ENCODE results near the gene NCF1. TPM values are rescaled to one million over a fixed set of nuclear protein-coding genes. Genes with fewer than 3 reads are reported as not detected.
A peak's percentile ranks its signal among the peaks of the same experiment; 100 is the strongest.
"Not testable (repeated sequence)": the region's sequence is repeated elsewhere in the genome, so short reads cannot be mapped to it uniquely, and the experiment has no call there.

NCF1 gene
- 1 to 10 TPM; 1.4 to 3.2 TPM for total RNA-seq

- not testable (repeated sequence) for H3K9me3 Mint-ChIP-seq; H3K27ac Mint-ChIP-seq; DNase-seq (ENCODE audit: low spot score in 2 of 2); H3K36me3 Mint-ChIP-seq; ATAC-seq
Measured at GRCh38 chr7:74773760-74774750, at the start of gene NCF1. Gene NCF1 (plus strand): TSS chr7:74774011. CDS start chr7:74774032, 21 bp downstream.

- Mint-ChIP-seq H3K27ac (no peak overlapping the region), H3K36me3 (peaks cover 0 to 10% of the 10 kb centered on the region in 2 donors), H3K9me3 (no peaks in the 10 kb centered on the region)
- no peak for ATAC-seq
- DNase-seq (ENCODE audit: low spot score in 2 of 2) = no peak
Measured at GRCh38 chr7:74725840-74726239, 48.0 kb upstream of the NCF1 start.

GRCh38 chr7:74726309-74727101 lies 47.3 kb upstream of the NCF1 start:
- DNase-seq (ENCODE audit: low spot score in 2 of 2) (no peak), ATAC-seq (no peak)
- H3K27ac Mint-ChIP-seq = peak overlapping the region; percentile 20 to 72
- peaks cover 0 to 10% of the 10 kb centered on the region in 2 donors for H3K36me3 Mint-ChIP-seq
- no peaks in the 10 kb centered on the region for H3K9me3 Mint-ChIP-seq

- ATAC-seq, H3K9me3 Mint-ChIP-seq: not testable (repeated sequence)
Measured at GRCh38 chr7:74728686-74729085, 45.1 kb upstream of the NCF1 start.

GRCh38 chr7:74730186-74730585 lies 43.6 kb upstream of the NCF1 start:
- not testable (repeated sequence) for H3K27ac Mint-ChIP-seq; H3K9me3 Mint-ChIP-seq; H3K36me3 Mint-ChIP-seq; ATAC-seq; DNase-seq (ENCODE audit: low spot score in 2 of 2)

More at GRCh38 chr7:74728686-74729085, 45.1 kb upstream of the NCF1 start:
- DNase-seq (ENCODE audit: low spot score in 2 of 2); H3K27ac Mint-ChIP-seq; H3K36me3 Mint-ChIP-seq: not testable (repeated sequence)

GRCh38 chr7:74739974-74740703 lies 33.7 kb upstream of the NCF1 start:
- H3K9me3 Mint-ChIP-seq; ATAC-seq; H3K36me3 Mint-ChIP-seq; DNase-seq (ENCODE audit: low spot score in 2 of 2); H3K27ac Mint-ChIP-seq: not testable (repeated sequence)

- peak; percentile 18 to 46 for ATAC-seq
- not testable (repeated sequence) for H3K9me3 Mint-ChIP-seq; DNase-seq (ENCODE audit: low spot score in 2 of 2); H3K36me3 Mint-ChIP-seq; H3K27ac Mint-ChIP-seq
Measured at GRCh38 chr7:74743936-74744557, 29.8 kb upstream of the NCF1 start.

- not testable (repeated sequence) for ATAC-seq; H3K9me3 Mint-ChIP-seq; H3K36me3 Mint-ChIP-seq; H3K27ac Mint-ChIP-seq; DNase-seq (ENCODE audit: low spot score in 2 of 2)
Measured at GRCh38 chr7:74753921-74754482, 19.8 kb upstream of the NCF1 start.

- H3K27ac Mint-ChIP-seq; H3K36me3 Mint-ChIP-seq; DNase-seq (ENCODE audit: low spot score in 2 of 2); H3K9me3 Mint-ChIP-seq: not testable (repeated sequence)
- ATAC-seq = peak in 1 of 2 donors; percentile 37
Measured at GRCh38 chr7:74756673-74757072, 17.1 kb upstream of the NCF1 start.

- H3K9me3 Mint-ChIP-seq; DNase-seq (ENCODE audit: low spot score in 2 of 2); H3K36me3 Mint-ChIP-seq; H3K27ac Mint-ChIP-seq; ATAC-seq: not testable (repeated sequence)
Measured at GRCh38 chr7:74758268-74758667, 15.5 kb upstream of the NCF1 start.

- ATAC-seq; H3K27ac Mint-ChIP-seq; H3K36me3 Mint-ChIP-seq; DNase-seq (ENCODE audit: low spot score in 2 of 2); H3K9me3 Mint-ChIP-seq: not testable (repeated sequence)
Measured at GRCh38 chr7:74758982-74759381, 14.8 kb upstream of the NCF1 start.

GRCh38 chr7:74765205-74765918 lies 8.4 kb upstream of the NCF1 start:
- not testable (repeated sequence) for H3K36me3 Mint-ChIP-seq; DNase-seq (ENCODE audit: low spot score in 2 of 2); H3K27ac Mint-ChIP-seq; H3K9me3 Mint-ChIP-seq
- peak; percentile 49 to 91 for ATAC-seq

GRCh38 chr7:74766509-74766908 lies 7.3 kb upstream of the NCF1 start:
- H3K36me3 Mint-ChIP-seq; DNase-seq (ENCODE audit: low spot score in 2 of 2); H3K27ac Mint-ChIP-seq; H3K9me3 Mint-ChIP-seq: not testable (repeated sequence)
- peak; percentile 25 to 47 for ATAC-seq

GRCh38 chr7:74766991-74767390 lies 6.8 kb upstream of the NCF1 start:
- not testable (repeated sequence) for H3K9me3 Mint-ChIP-seq; ATAC-seq; H3K27ac Mint-ChIP-seq; H3K36me3 Mint-ChIP-seq; DNase-seq (ENCODE audit: low spot score in 2 of 2)

- H3K36me3 Mint-ChIP-seq; H3K9me3 Mint-ChIP-seq; H3K27ac Mint-ChIP-seq; DNase-seq (ENCODE audit: low spot score in 2 of 2); ATAC-seq: not testable (repeated sequence)
Measured at GRCh38 chr7:74770062-74770461, 3.7 kb upstream of the NCF1 start.

All from activated naive CD4-positive, alpha-beta T cell treated with anti-CD3 and anti-CD28 coated beads, Interleukin-2, amount 50 U/mL, for 72 hours (primary cell).